AG10803 (cell line): Measurements from ENCODE around the gene ARID3B.

ENCODE experiments used
- DNase-seq: peaks from one replicate; pipeline ENCODE4 v3.0.0; 2010; ENCODE audit warnings: low read depth
- H3K4me3 ChIP-seq: 2 replicates; pipeline ENCODE4 v1.5.1; 2011; ENCODE audit warnings: mild to moderate bottlenecking, low read length, control low read depth
- CTCF ChIP-seq: conservative IDR thresholded peaks from 2 replicates; pipeline ENCODE4 v1.5.1; 2011; ENCODE audit warnings: mild to moderate bottlenecking, low read length, control low read depth, inconsistent platforms

Gene ARID3B

DNA sequence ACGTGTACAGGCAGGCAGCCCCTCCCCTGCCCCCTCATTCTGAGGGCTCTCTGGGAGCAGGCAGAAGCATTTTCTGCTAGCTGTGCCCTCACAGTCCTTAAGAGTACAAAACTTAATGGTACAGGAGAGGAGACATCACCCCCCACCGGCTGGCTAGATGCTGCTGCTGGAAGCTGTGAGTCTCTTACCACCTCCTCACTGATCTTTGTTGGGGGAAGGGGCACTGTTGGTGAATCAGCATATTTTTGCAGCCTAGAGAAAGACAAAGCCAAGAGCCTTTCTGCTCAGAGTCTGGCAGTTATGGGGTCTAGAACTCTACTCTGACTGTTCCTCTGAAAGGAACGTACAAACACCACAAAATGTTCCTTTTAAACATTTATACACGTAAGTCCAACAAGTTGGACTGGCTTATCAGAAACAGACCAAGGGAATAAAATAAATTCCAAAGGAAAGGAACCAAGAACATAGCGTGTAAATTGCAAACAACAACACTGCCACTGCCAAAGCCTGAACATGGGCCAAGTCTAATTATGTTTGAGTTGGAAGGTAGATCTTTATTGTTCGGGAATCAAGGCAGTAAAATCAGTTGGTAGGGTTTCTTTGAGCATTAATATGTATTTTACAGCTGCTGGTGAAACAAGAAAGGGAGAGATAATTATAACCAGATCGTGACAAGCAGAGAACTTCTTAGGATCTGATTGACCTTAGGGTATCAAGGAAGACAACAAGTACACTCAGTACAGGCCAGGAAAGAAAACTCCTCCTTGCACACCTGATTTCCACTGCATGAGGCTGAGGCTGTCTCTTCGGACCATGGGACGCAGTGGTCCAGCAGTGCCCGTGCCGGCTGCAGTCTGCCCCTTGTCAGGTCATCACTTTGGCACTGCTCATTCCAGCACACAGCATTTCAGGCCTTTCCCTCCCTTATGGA lies 102.0 kb downstream of the ARID3B start:
- H3K4me3 ChIP-seq, result no peak overlapping the region
- DNase-seq, result peak; percentile 46
- no peak for TF ChIP-seq CTCF

GRCh38 chr15:74643665-74644204 lies 102.7 kb downstream of the ARID3B start:
- TF ChIP-seq CTCF, result no peak
- DNase-seq, result no peak
- no peak overlapping the region for H3K4me3 ChIP-seq

- no peak for DNase-seq
- TF ChIP-seq CTCF, result no peak
- H3K4me3 ChIP-seq, result no peak overlapping the region
Measured at GRCh38 chr15:74646480-74646879, 105.5 kb downstream of the ARID3B start.
